ENCODE data around the gene GPRC5D.

DNA sequence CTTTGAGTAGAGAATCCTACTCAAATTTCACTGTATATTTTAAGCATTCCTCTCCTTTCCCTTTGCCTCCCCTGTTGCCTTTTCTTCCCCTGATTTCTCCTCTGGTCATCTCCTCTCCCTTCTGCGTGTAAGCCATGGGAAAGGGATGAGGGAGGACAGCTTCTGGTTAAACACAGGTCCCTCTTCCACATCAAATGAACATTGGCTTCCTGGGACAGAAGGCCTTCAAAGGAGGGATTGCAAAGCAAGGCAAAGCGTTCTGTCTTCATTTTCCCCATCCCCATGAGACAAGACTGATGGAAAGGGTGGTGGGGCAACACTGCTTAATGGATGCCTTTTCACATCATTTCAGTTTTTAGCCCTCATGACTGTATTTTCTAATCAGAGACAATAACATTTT, 34.5 kb downstream of the GPRC5D start:
- TF ChIP-seq SUZ12 (IDR thresholded peaks at IDR 0.05; ENCODE audit: extremely low read depth, insufficient read depth, insufficient read length) (no peak), ZNF274 (IDR thresholded peaks at IDR 0.05; ENCODE audit: low read depth, low read length) (no peak), YY1 (IDR thresholded peaks at IDR 0.05; ENCODE audit: insufficient read depth, insufficient read length) (no peak)

Measured in NT2/D1 (cell line).